GM18508 (cell line): ENCODE data around the gene SYMPK.
"Not testable (repeated sequence)": the region's sequence is repeated elsewhere in the genome, so short reads cannot be mapped to it uniquely, and the experiment has no call there.

Experiments used
- ATAC-seq: cut with Tn5 transposase; IDR thresholded peaks from one replicate; pipeline ENCODE4 v1.9.1; 2021; ENCODE audit warnings: moderate number of reproducible peaks; ENCODE audit not compliant: insufficient read depth, unreplicated experiment

SYMPK gene

DNA sequence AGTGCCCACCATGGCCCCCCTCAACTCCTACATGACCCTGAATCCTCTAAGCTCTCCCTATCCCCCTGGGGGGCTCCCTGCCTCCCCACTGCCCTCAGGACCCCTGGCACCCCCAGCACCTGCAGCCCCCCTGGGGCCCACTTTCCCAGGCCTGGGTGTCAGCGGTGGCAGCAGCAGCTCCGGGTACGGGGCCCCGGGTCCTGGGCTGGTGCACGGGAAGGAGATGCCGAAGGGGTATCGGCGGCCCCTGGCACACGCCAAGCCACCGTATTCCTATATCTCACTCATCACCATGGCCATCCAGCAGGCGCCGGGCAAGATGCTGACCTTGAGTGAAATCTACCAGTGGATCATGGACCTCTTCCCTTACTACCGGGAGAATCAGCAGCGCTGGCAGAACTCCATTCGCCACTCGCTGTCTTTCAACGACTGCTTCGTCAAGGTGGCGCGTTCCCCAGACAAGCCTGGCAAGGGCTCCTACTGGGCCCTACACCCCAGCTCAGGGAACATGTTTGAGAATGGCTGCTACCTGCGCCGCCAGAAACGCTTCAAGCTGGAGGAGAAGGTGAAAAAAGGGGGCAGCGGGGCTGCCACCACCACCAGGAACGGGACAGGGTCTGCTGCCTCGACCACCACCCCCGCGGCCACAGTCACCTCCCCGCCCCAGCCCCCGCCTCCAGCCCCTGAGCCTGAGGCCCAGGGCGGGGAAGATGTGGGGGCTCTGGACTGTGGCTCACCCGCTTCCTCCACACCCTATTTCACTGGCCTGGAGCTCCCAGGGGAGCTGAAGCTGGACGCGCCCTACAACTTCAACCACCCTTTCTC is 9.4 kb upstream of the SYMPK start:
- no peak for ATAC-seq

DNA sequence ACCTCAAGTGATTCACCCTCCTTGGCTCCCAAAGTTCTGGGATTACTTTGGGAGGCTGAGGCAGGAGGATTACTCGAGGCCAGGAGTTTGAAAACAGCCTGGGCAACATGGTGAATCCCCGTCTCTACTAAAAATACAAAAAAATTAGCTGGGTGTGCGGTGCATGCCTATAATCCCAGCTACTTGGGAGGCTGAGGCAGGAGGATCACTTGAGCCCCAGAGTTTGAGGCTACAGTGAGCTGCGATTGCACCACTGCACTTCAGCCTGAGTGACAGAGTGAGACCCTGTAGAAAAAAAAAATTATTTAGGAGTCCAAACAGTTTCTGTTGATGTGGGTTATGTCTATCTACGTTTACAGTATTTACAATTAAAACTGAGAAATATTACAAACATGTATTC is 7.9 kb upstream of the SYMPK start:
- no peak for ATAC-seq

- not testable (repeated sequence) for ATAC-seq
Observed at GRCh38 chr19:45867241-45867640, 4.3 kb upstream of the SYMPK start.

DNA sequence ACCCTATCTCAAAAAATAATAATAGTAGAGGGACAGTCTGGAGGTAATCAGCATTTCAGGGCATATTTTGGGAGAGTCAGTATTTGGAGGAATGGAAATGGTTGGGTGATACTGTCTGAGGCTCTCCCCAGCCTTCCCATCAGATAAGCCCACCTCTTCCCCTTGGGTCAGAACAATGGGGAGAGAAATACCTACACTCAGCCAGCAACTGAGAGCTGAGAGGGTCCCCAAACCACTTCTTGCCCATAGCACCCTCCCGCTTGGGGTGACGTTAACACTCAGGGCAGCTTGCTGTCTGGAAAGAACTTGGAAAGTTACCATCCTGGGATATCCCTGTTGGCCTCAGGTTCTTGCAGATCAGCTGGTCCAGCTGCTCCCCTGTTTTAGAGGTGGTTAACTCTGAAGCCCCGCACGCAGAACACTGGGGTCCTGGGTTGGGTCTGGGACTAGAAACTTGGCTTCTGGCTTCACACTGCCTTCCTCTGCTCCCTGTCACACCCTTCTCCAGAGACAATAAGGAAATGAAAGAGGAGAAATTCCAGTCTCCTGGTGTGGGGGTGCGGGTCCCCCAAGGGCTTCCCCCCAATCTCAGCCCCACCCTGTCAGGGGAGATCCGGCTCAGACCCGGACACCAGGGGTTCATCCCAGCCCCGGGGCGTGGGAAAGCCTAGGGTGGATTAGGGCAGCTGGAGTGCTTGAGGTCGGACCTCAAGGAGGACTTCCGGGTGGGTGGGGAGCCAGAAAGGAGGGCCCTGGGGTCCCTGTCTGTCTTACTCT is 3.6 kb upstream of the SYMPK start:
- no peak for ATAC-seq

GRCh38 chr19:45865269-45865948 is 2.5 kb upstream of the SYMPK start:
- ATAC-seq = no peak

DNA sequence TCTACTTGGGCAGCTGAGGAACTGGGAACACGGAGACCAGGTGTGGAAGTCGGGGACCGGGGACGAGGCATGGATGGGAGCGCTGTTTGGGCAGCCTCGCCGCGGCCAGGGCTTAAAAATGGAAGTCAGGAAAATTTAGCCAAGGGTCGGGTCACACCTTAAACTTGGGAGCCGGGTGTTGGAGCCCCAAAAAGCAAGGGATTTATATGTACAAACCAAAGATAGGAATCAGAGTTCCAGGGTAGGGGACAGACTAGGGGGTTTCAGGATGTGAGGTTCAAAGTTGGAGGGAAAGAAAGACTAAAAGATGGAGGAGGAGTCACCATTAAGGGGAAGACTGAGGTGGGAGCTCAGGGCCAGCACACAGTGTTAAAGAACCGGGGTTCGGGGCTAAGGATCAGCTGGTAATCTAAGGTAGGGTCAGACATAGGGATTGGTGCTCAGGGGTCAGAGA is 1.7 kb upstream of the SYMPK start:
- ATAC-seq = no peak

GRCh38 chr19:45863840-45864628 is 1.1 kb upstream of the SYMPK start, which contains the start of gene FOXA3:
Gene FOXA3 (plus strand): TSS chr19:45864326. CDS start chr19:45864457, 131 bp downstream.
- ATAC-seq = no peak

DNA sequence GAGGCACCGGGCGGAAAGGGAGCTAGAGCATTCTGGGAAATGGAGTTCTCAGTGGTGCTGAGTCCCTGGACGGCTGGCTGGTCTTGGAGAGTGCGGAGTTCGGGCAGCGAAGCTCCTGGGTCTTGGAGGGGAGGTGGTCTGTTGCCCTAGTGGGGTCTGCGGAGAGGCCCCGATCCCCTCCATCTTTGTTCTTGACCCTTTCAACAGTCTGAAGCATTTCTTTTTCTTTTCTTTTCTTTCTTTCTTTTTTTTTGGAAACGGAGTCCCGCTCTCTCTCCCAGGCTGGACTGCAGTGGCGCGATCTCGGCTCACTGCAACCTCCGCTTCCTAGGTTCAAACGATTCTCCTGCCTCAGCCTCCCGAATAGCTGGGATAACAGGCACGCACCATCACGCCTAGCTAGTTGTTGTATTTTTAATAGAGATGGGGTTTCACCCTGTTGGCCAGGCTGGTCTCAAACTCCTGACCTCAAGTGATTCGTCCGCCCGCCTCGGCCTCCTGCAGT is 440 bp upstream of the SYMPK start:
- ATAC-seq = no peak

DNA sequence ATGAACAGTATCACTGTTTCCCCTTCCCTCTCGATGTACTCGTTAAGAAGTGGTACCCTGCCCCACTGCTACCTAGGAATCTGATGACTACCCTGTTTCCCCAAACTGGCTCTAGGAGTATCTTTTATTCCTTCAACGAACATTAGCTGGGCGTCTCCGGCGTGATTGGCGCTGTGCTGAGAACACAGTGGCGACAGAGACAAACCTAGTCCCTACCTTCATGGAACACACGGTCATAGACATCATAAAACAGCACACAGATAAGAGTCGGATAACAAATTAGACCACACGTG is 730 bp downstream of the SYMPK start:
- ATAC-seq = no peak

- no peak for ATAC-seq
Observed at GRCh38 chr19:45860359-45861259, 2.3 kb downstream of the SYMPK start.

DNA sequence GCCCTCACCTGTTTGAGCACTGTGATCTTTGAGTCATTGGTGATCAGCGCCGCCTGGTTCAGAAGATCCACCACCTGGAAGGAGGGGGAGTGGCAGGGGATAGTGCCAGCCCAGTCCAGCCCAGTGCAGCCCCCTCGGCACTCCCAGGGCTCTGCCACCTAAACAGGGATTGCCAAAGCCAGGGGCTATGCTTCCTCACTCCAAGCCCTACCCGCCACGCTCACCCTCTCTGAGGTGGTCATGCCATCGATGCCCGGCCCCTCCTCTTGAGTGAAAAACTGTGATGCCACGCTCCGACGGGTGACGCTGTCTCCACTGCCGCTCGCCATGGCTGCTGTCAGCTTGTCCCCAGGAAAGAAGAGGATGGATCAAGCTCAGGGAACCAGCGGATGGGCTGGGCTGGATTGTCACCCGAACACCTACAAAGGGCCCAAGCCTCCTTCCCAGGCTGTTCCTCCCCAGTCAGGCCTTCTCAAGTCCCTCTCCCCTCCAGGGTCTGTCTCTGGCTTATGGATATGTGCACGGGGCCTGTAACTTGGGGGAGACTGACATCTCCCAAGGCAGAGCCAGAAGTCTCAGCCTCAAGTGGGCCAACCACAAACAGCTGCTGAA is 8.7 kb downstream of the SYMPK start:
- no peak for ATAC-seq

DNA sequence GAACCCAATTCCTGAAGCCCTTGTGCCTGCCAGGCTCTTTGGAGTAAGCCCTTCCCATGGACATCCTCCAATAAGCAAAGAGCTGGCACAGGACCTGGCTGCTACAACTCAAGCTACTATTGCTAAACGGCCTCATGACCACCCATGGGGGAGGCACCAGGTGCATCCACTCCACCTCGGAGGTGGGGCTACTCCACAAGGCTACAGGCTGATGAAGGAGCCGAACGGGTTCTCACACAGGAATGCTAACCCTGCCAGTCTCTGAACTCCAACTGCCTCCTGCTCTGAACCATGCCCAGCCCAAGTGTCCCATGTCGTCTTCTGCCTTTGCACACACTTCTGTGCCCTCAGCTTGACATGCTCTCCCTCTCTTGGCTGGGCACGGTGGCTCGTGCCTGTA is 10.0 kb downstream of the SYMPK start:
- no peak for ATAC-seq

DNA sequence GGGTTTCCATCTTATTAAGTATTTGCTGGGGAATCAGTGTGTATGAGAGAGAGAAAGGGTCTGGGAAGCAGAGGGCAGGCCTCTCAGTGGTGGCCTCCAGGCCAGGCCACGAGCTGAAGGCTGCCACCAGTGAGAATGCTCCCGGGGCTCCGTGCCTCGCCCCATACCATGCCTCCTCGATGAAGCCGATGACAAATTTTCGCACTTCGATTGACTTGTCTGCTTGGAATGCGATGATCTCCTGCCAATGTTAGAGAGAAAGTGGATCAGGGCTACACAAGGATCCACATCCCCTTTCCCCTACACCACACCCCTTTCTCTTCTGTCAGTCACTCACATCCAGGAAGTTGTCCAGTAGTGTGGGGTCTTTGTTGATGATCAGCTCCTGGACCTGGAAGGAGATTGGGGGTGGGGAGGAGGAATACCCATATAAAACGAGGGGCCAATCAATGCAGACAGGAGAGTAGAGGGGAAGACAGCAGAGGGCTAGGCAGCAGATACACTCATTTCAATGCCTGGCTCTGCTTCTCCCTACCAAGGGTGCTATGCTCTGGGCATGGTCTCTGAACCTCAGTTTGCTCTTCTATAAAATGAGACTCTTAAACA is 10.7 kb downstream of the SYMPK start:
- no peak for ATAC-seq

DNA sequence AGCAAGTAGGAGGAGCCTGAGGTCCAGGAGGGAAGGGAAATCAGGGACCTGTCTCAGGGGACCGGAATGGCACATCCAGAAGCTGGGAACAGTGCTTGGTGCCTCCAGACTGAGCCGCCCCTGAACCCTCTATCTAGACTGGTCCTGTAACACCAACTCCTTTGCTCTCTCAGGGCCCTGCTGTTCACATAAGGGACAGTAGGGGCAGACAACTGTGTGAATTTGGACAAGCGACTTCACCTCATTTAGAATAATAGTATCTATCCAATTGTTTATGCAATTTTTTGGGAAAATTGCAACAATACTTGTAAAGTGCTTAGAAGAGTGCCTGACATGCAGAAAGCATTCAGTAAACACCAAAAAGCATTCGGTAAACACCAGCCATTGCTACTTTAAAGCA is 14.0 kb downstream of the SYMPK start:
- no peak for ATAC-seq

DNA sequence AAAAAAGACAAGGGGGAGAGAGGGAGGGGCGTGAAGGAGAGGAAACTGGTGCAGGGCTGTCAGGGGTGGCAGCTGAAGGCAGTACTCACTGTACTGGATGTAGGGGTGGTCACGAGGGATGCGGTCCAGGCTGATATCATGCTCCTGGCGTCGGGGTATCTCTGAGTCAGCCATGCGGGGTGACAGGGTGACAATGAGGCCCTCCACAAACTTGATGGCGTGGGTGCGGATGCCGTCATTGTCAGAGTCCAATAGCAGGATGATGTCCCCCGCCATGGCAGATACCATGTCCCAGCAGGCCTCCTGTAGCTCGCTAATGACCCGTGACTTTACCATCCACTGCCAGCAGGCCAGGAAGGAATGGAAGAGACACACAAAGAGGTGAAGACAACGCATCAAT is 15.3 kb downstream of the SYMPK start:
- ATAC-seq = no peak

- ATAC-seq = no peak
Observed at GRCh38 chr19:45842198-45842597, 20.7 kb downstream of the SYMPK start.

DNA sequence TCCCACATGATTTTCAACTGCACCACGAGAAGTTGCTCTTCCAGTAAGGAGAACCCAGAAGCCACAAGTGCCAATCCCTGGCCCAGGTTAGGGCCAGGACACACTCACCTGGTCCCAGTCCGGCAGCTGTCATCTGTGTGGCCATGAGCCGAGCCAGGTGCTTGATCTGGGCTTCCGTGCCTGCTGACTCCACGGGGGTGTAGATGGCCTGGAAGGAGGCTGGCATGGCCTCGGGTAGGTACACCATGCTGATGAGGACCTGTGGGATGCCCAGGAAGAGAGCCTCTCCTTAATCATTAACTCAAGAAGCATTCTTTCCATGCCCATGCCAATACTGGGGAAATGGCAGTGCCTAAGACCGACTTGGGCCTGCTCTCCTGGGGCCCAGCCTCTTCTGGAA is 28.0 kb downstream of the SYMPK start:
- ATAC-seq = no peak

DNA sequence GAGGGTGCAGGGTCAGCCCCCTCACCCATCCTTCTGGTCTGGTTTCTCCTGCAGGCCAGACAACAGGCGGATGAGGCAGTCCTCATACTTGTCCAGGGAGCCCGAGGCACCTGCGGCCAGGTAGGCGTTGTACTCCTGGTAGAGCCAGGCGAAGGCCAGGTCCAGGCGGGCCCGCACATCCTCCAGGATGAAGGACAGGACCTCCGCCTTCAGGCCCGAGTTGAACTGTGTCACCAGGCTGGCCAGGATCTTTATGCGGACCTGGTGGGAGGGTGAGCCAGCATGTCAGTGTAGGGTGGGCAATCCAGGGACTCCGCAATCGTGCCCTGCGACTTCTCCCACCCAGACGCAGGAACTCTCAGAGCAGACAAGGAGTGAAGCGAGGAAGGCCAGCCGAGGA is 34.0 kb downstream of the SYMPK start:
- no peak for ATAC-seq
